HepG2 (cell line): ENCODE results near the gene RAD18. TPM values are rescaled to one million over a fixed set of nuclear protein-coding genes. Genes with fewer than 3 reads are reported as not detected.

Source experiments
- ARNT2 ChIP-seq: sonication (generic); formaldehyde crosslinking; IDR thresholded peaks from 2 replicates; pipeline ENCODE4 v1.8.0; 2022; ENCODE audit warnings: mild to moderate bottlenecking, low read depth, missing genetic modification reagents, moderate library complexity
- EP300 ChIP-seq, 3 experiments: sonication (generic) in 1 of 3; formaldehyde crosslinking in 1 of 3; IDR thresholded peaks; 2 replicates each; pipeline versions ENCODE4 v1.5.1 to v1.6.1; 2011 to 2020; ENCODE audit warnings: low read depth in 2 of 3, low read length in 2 of 3, borderline replicate concordance in 1 of 3, improper control_type of control experiment in 1 of 3, mild to moderate bottlenecking in 1 of 3, missing genetic modification reagents in 1 of 3, moderate library complexity in 1 of 3
- ETV5 ChIP-seq: IDR thresholded peaks from 2 replicates; pipeline ENCODE4 v1.6.1; 2018; ENCODE audit warnings: missing biosample characterization, missing genetic modification reagents, inconsistent platforms, borderline replicate concordance
- HINFP ChIP-seq: sonication (generic); formaldehyde crosslinking; IDR thresholded peaks from 2 replicates; pipeline ENCODE4 v1.4.0; 2020; ENCODE audit warnings: low read depth, mild to moderate bottlenecking, missing genetic modification reagents
- KDM5A ChIP-seq: fragments of 200-600 bp; sonication (generic); IDR thresholded peaks from 2 replicates; pipeline ENCODE4 v1.7.0; 2018; ENCODE audit warnings: antibody characterized with exemption, mild to moderate bottlenecking, low read length, borderline replicate concordance
- MEIS1 ChIP-seq: sonication (generic); formaldehyde crosslinking; IDR thresholded peaks from 2 replicates; pipeline ENCODE4 v1.9.0; 2021; ENCODE audit warnings: mild to moderate bottlenecking, missing genetic modification reagents, moderate library complexity, borderline replicate concordance
- NFE2L2 ChIP-seq: fragments of 150-350 bp; IDR thresholded peaks from 2 replicates; pipeline ENCODE4 v1.6.1; 2014; ENCODE audit warnings: low read length
- PHF21A ChIP-seq: sonication (generic); formaldehyde crosslinking; IDR thresholded peaks from 2 replicates; pipeline ENCODE4 v1.5.0; 2020; ENCODE audit warnings: mild to moderate bottlenecking, missing genetic modification reagents
- RARA ChIP-seq: IDR thresholded peaks from 2 replicates; pipeline ENCODE4 v1.6.1; 2016; ENCODE audit warnings: missing genetic modification reagents, missing compliant biosample characterization
- RBFOX2 ChIP-seq: fragments of 200-400 bp; formaldehyde crosslinking; IDR thresholded peaks from 2 replicates; pipeline ENCODE4 v1.6.1; 2017; ENCODE audit warnings: low read depth, mild to moderate bottlenecking, low read length
- STAG1 ChIP-seq: sonication (generic); formaldehyde crosslinking; IDR thresholded peaks from 2 replicates; pipeline ENCODE4 v1.4.0; 2020; ENCODE audit warnings: missing genetic modification reagents
- TBL1XR1 ChIP-seq: fragments of 150-350 bp; IDR thresholded peaks from 2 replicates; pipeline ENCODE4 v1.6.1; 2014; ENCODE audit warnings: borderline replicate concordance, low read length; ENCODE audit not compliant: partially characterized antibody
- TGIF2 ChIP-seq: IDR thresholded peaks from 2 replicates; pipeline ENCODE4 v1.6.1; 2016; ENCODE audit warnings: control low read depth, missing compliant biosample characterization
- TOE1 ChIP-seq: sonication (generic); formaldehyde crosslinking; IDR thresholded peaks from 2 replicates; pipeline ENCODE4 v1.4.0; 2020; ENCODE audit warnings: mild to moderate bottlenecking, missing genetic modification reagents
- TRIM24 ChIP-seq: sonication (generic); formaldehyde crosslinking; IDR thresholded peaks from 2 replicates; pipeline ENCODE4 v1.8.0; 2022; ENCODE audit warnings: mild to moderate bottlenecking, missing genetic modification reagents
- ZEB1 ChIP-seq: IDR thresholded peaks from 2 replicates; pipeline ENCODE4 v1.6.1; 2012; ENCODE audit warnings: mild to moderate bottlenecking, low read depth, inconsistent platforms; ENCODE audit not compliant: insufficient replicate concordance
- ZFX ChIP-seq: sonication (generic); formaldehyde crosslinking; IDR thresholded peaks from 2 replicates; pipeline ENCODE4 v1.4.0; 2020; ENCODE audit warnings: mild to moderate bottlenecking, low read depth, missing genetic modification reagents, moderate library complexity
- ZNF124 ChIP-seq: sonication (generic); formaldehyde crosslinking; IDR thresholded peaks from 2 replicates; pipeline ENCODE4 v1.4.0; 2020; ENCODE audit warnings: missing genetic modification reagents
- ZNF329 ChIP-seq: sonication (generic); formaldehyde crosslinking; IDR thresholded peaks from 2 replicates; pipeline ENCODE4 v1.9.0; 2021; ENCODE audit warnings: low read depth, mild to moderate bottlenecking, missing genetic modification reagents
- ZNF451 ChIP-seq: sonication (generic); formaldehyde crosslinking; IDR thresholded peaks from 2 replicates; pipeline ENCODE4 v1.5.0; 2020; ENCODE audit warnings: mild to moderate bottlenecking, missing genetic modification reagents
- ZNF546 ChIP-seq: sonication (generic); formaldehyde crosslinking; conservative IDR thresholded peaks from 2 replicates; pipeline ENCODE4 v1.8.1; 2023; ENCODE audit warnings: mild to moderate bottlenecking, missing genetic modification reagents
- ZNF557 ChIP-seq: sonication (generic); formaldehyde crosslinking; IDR thresholded peaks from 2 replicates; pipeline ENCODE4 v1.4.0; 2020; ENCODE audit warnings: missing genetic modification reagents
- ZNF746 ChIP-seq: sonication (generic); formaldehyde crosslinking; IDR thresholded peaks from 2 replicates; pipeline ENCODE4 v1.8.0; 2022; ENCODE audit warnings: mild to moderate bottlenecking, missing genetic modification reagents
- ZNF761 ChIP-seq: sonication (generic); formaldehyde crosslinking; conservative IDR thresholded peaks from 2 replicates; pipeline ENCODE4 v1.4.0; 2020; ENCODE audit warnings: mild to moderate bottlenecking, missing genetic modification reagents
- ZNF775 ChIP-seq: sonication (generic); formaldehyde crosslinking; IDR thresholded peaks from 2 replicates; pipeline ENCODE4 v1.4.0; 2020; ENCODE audit warnings: missing genetic modification reagents, mild to moderate bottlenecking, moderate library complexity, borderline replicate concordance
- polyA plus RNA-seq, 8 experiments: library from polyadenylated mRNA; depleted of rRNA in 3 of 8; stranded (reverse) in 7 of 8; unstranded in 1 of 8; fragments of >200 nt; fragmentation: Illumina TruSeq in 4 of 8; extraction: Trizol in 4 of 8; gene quantifications; 2 replicates each; pipeline versions ENCODE4 v1.2.1 to v1.2.3, GENCODE V29; 2011 to 2016; ENCODE audit warnings: low read depth in 4 of 8, missing spikeins in 1 of 8, mixed read lengths in 1 of 8; ENCODE audit not compliant: insufficient read depth in 1 of 8
- total RNA-seq, 5 experiments: library from RNA; depleted of rRNA; stranded (reverse); fragments of >200 nt; fragmentation: Illumina TruSeq; extraction: Trizol; gene quantifications; 2 replicates each; pipeline ENCODE4 v1.2.3, GENCODE V29; 2016; ENCODE audit warnings: low read depth in 1 of 5

RAD18 gene
- total and polyA plus RNA-seq, 2 of the 13 experiments (the other 11 are each of a cell fraction or from before 2014, with no cell fraction given): 5.9 to 20.7 TPM

- TF ChIP-seq ZNF775 (CRISPR knock-in tag) (0 out of 2 replicates have a peak, but pooled peaks have one; percentile 54), ZFX (peak; percentile 30; the same call in 1 of the 2 replicates), ZNF124 (CRISPR knock-in tag) (no peak), ZNF557 (no peak), RBFOX2 (no peak), HINFP (CRISPR knock-in tag) (0 out of 2 replicates have a peak, but pooled peaks have one; percentile 50), TBL1XR1 (no peak), ZNF746 (CRISPR knock-in tag) (0 out of 2 replicates have a peak, but pooled peaks have one; percentile 5), STAG1 (CRISPR knock-in tag) (no peak), TRIM24 (0 out of 2 replicates have a peak, but pooled peaks have one; percentile 47), ETV5 (CRISPR knock-in tag) (peak; percentile 47; the same call in 1 of the 2 replicates), PHF21A (CRISPR knock-in tag) (0 out of 2 replicates have a peak, but pooled peaks have one; percentile 46), ARNT2 (CRISPR knock-in tag) (no peak), ZNF546 (CRISPR knock-in tag) (no peak), TGIF2 (no peak), KDM5A (no peak), ZNF761 (peak; percentile 66; the same call in 1 of the 2 replicates), ZEB1 (no peak), ZNF451 (CRISPR knock-in tag) (0 out of 2 replicates have a peak, but pooled peaks have one; percentile 12), ZNF329 (CRISPR knock-in tag) (0 out of 2 replicates have a peak, but pooled peaks have one; percentile 39), TOE1 (no peak), EP300 (IDR thresholded peaks at IDR 0.05; ENCODE audit: low read depth in 2 of 2, low read length in 2 of 2) (peak in 1 of 2 experiments; percentile 22; a peak in 2 of 4 replicates), EP300 (CRISPR knock-in tag; IDR thresholded peaks at IDR 0.05; ENCODE audit: borderline replicate concordance) (no peak), NFE2L2 (no peak), MEIS1 (CRISPR knock-in tag) (0 out of 2 replicates have a peak, but pooled peaks have one; percentile 54), RARA (CRISPR knock-in tag) (peak; percentile 16; the same call in 1 of the 2 replicates)
These were observed 17.5 kb upstream of the RAD18 start (continued) for GRCh38 chr3:8980756-8981257.
